Progenitor cell of endocrine pancreas (in vitro differentiated cells): ENCODE data around the gene CACFD1. TPM values are rescaled to one million over a fixed set of nuclear protein-coding genes. Genes with fewer than 3 reads are reported as not detected.

Experiments used
- DNase-seq: peaks from one replicate; pipeline ENCODE4 v3.0.0; 2021; ENCODE audit warnings: low spot score; ENCODE audit not compliant: unreplicated experiment
- H3K27ac Mint-ChIP-seq: 2 replicates; pipeline ENCODE4 v1.8.0; 2021; ENCODE audit warnings: mild to moderate bottlenecking, moderate library complexity, mixed read lengths
- H3K27me3 Mint-ChIP-seq: 2 replicates; pipeline ENCODE4 v1.8.0; 2021; ENCODE audit warnings: mixed read lengths
- H3K36me3 Mint-ChIP-seq: 2 replicates; pipeline ENCODE4 v1.8.0; 2022; ENCODE audit warnings: mixed read lengths; ENCODE audit not compliant: insufficient read depth
- H3K4me1 Mint-ChIP-seq: 2 replicates; pipeline ENCODE4 v1.8.0; 2021; ENCODE audit warnings: low read depth, mixed read lengths
- H3K4me3 Mint-ChIP-seq: 2 replicates; pipeline ENCODE4 v1.8.0; 2021; ENCODE audit warnings: low read depth, mild to moderate bottlenecking, moderate library complexity, mixed read lengths
- H3K9me3 Mint-ChIP-seq: 2 replicates; pipeline ENCODE4 v1.8.0; 2021; ENCODE audit warnings: low read depth, mixed read lengths
- total RNA-seq: library from RNA; stranded (reverse); gene quantifications from 2 replicates; pipeline ENCODE4 v1.2.1, GENCODE V29; 2021
- TF ChIP-seq, protein P1 (sequence below): fragments of 200-600 bp; sonication (generic); IDR thresholded peaks from one replicate; pipeline ENCODE4 v1.5.0; 2021; ENCODE audit warnings: antibody characterized with exemption, mild to moderate bottlenecking; ENCODE audit not compliant: unreplicated experiment

CACFD1 gene
- total RNA-seq, 1 donor from 2014 or later = 56.2 TPM

DNA sequence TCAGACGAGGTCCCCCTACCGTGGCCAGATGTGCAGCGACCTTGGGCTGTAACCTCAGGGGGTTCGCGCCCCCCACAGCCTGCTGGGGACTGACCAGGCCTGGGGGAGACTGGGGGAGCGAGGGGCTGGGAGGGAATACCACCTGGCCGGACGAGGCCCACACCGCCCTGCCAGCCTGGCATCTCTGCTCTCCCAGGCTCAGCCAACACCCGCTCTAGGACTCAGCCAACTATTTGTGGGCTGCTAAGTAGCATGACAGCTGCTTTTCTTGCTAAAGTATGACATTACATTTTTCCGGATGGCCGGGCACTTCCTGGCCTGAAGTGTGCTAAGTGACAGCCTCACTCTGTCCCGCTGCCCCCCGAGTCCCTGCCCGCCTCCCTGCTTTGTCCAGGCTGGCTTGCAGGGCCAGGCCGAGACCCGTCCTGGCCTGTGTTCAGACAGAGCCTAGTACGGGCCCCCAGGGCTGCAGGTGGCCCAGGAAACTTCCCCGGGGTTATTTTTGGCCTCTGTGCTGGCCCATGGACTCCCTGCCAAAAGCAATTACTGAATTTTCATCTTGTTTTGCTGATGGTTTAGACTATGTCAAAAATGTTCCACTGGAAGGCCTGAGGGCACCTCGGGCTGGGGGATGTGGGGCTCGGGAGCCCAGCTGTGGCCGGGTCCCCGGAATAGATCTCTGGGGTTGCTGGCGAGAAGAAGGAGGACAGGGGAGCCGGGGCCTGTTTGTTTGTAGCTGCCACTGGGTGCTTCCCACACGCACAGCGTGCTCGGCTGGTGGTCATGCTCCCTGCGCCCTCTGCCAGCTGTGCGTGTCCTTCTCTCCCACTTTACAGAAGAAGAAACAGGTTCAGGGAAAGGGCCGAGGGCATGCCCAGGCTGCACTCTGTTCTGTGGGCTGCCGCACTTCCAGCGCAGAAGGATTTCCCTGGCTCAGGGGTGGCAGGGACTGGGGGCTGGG, 32.6 kb downstream of the CACFD1 start:
- H3K27me3 Mint-ChIP-seq = peaks cover 6% of the 10 kb centered on the region
- H3K4me1 Mint-ChIP-seq = no peaks in the 10 kb centered on the region
- H3K4me3 Mint-ChIP-seq = no peak overlapping the region
- DNase-seq = no peak
- H3K36me3 Mint-ChIP-seq = no peaks in the 10 kb centered on the region
- H3K9me3 Mint-ChIP-seq = no peaks in the 10 kb centered on the region
- TF ChIP-seq, protein P1, sequence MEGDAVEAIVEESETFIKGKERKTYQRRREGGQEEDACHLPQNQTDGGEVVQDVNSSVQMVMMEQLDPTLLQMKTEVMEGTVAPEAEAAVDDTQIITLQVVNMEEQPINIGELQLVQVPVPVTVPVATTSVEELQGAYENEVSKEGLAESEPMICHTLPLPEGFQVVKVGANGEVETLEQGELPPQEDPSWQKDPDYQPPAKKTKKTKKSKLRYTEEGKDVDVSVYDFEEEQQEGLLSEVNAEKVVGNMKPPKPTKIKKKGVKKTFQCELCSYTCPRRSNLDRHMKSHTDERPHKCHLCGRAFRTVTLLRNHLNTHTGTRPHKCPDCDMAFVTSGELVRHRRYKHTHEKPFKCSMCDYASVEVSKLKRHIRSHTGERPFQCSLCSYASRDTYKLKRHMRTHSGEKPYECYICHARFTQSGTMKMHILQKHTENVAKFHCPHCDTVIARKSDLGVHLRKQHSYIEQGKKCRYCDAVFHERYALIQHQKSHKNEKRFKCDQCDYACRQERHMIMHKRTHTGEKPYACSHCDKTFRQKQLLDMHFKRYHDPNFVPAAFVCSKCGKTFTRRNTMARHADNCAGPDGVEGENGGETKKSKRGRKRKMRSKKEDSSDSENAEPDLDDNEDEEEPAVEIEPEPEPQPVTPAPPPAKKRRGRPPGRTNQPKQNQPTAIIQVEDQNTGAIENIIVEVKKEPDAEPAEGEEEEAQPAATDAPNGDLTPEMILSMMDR = no peak
- no peak overlapping the region for H3K27ac Mint-ChIP-seq

DNA sequence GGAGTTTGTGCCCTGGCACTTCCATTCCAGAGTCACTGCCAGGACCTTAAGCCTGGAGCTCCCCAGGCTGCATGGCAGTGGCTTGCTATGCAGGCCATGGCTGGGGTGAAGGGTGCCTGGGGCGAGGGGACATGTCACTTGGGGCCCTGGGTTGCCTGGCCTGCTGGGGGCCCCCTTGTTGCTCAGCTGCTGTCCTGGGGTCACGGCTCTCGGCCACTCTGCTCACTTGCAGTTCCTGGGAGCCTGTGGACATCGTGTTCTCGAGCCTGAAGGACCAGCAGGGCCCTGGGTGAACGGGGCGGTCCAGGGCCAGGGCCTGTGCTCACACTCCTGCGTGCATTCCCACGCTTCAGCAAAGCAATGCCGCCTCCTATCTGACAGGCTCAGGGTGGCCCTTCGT, 33.6 kb downstream of the CACFD1 start:
- Mint-ChIP-seq H3K27me3 (peaks cover 6% of the 10 kb centered on the region), H3K9me3 (no peaks in the 10 kb centered on the region), H3K27ac (no peak overlapping the region), H3K4me3 (no peak overlapping the region), H3K4me1 (no peaks in the 10 kb centered on the region), H3K36me3 (no peaks in the 10 kb centered on the region)
- DNase-seq = no peak
- TF ChIP-seq, protein P1 = no peak

DNA sequence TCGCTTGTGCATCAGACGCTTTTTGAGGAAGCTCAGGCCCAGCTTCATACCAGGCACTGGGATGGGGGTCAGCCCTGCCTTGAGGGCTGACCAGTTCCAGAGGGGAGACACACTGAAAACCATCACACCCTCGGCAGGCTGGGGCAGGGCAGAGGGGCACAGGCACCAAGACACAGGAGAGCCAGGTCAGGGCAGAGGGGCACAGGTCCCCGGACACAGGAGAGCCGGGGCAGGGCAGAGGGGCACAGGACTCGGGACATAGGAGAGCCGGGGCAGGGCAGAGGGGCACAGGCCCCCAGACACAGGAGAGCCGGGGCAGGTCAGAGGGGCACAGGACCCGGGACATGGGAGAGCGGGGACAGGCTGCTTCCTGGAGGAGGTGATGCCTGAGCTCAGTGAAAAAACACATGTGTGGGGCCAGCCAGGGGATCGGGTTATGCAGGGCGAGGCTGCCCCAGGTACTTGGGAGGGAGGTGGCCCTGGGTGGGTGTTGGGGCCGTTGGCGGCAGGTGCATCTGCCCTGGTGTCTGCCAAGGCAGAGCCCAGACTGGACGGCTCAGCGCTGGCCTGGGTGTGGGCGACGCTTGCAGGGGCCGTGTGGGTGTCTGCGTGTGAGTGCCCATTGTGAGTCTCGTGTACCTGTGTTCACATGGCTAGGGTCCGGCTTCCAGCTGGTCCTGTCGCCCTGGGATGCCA, 34.2 kb downstream of the CACFD1 start:
- TF ChIP-seq, protein P1 = no peak
- H3K36me3 Mint-ChIP-seq = no peaks in the 10 kb centered on the region
- no peak overlapping the region for H3K27ac Mint-ChIP-seq
- peaks cover 6% of the 10 kb centered on the region for H3K27me3 Mint-ChIP-seq
- H3K4me3 Mint-ChIP-seq = no peak overlapping the region
- H3K9me3 Mint-ChIP-seq = no peaks in the 10 kb centered on the region
- H3K4me1 Mint-ChIP-seq = no peaks in the 10 kb centered on the region
- DNase-seq = no peak

DNA sequence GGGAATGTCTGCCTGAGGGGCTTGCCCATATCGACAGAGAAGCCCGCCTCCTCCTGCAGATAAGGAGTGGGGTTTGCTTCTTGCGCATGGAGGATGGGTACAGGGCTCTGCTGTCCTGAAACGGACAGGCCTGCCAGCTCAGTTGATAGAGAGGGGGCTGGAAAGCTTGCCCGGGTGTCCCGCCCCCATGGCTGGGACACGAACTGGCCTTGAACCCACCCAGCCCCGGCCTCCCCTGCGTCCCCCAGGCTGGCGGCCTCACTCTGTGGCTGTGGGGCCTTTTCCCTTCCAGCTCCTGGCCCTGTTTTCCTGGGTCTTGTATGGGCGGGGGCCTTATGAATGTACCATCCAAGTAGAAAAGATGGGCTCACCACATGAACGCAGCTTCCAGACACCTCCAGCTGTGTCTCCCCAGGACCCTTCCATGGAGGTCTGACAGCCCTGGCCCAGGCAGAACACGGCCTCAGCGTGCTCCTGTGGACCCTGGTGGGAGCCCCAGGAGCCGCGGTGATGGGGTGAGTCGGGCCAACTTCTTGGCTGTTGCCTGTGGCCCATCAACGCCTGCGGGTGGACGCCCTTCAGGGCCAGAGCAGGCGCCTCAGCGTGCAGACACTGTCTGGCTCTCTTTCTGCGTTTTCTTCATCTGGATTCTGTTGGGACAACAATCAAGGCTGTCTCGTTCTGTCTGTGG, 35.0 kb downstream of the CACFD1 start:
- DNase-seq = no peak
- Mint-ChIP-seq H3K27ac (no peak overlapping the region), H3K4me3 (no peak overlapping the region), H3K36me3 (no peaks in the 10 kb centered on the region), H3K4me1 (no peaks in the 10 kb centered on the region), H3K27me3 (peaks cover under 1% of the 10 kb centered on the region), H3K9me3 (no peaks in the 10 kb centered on the region)
- TF ChIP-seq, protein P1 = no peak
